HEK293T (cell line): ENCODE data around the gene PRIMPOL.

Experiments used
- CTCF ChIA-PET: fragments of 350-600 bp; formaldehyde crosslinking; extraction: SDS; loops from one replicate; lab custom pipeline; 2021; ENCODE audit warnings: antibody characterized with exemption, inconsistent platforms; lab: Yijun Ruan, JAX
- POLR2A ChIA-PET: fragments of 350-600 bp; formaldehyde crosslinking; extraction: SDS; loops from one replicate; lab custom pipeline; 2020; ENCODE audit warnings: antibody characterized with exemption, inconsistent platforms; lab: Yijun Ruan, JAX
- DNase-seq: peaks from one replicate; pipeline ENCODE4 v3.0.0; 2012; ENCODE audit warnings: mixed read lengths; ENCODE audit errors: extremely low spot score
- ARNT ChIP-seq: fragments of 450-650 bp; IDR thresholded peaks from 2 replicates; pipeline ENCODE4 v1.6.1; 2017; ENCODE audit warnings: mild to moderate bottlenecking
- BHLHE40 ChIP-seq: fragments of 450-650 bp; IDR thresholded peaks from 2 replicates; pipeline ENCODE4 v1.6.1; 2016; ENCODE audit warnings: mild to moderate bottlenecking, moderate library complexity, borderline replicate concordance
- CTBP1 ChIP-seq: fragments of 450-650 bp; IDR thresholded peaks from 2 replicates; pipeline ENCODE4 v1.6.1; 2016; ENCODE audit warnings: borderline replicate concordance
- ELF4 ChIP-seq: fragments of 450-650 bp; IDR thresholded peaks from 2 replicates; pipeline ENCODE4 v1.6.1; 2017; ENCODE audit warnings: antibody characterized with exemption
- FOXA1 ChIP-seq: fragments of 450-650 bp; IDR thresholded peaks from 2 replicates; pipeline ENCODE4 v1.6.1; 2016; ENCODE audit warnings: mild to moderate bottlenecking
- FOXK2 ChIP-seq: fragments of 450-650 bp; IDR thresholded peaks from 2 replicates; pipeline ENCODE4 v1.6.1; 2016; ENCODE audit warnings: mild to moderate bottlenecking
- FOXM1 ChIP-seq: fragments of 450-650 bp; IDR thresholded peaks from 2 replicates; pipeline ENCODE4 v1.6.1; 2017; ENCODE audit warnings: mild to moderate bottlenecking, borderline replicate concordance
- HDGF ChIP-seq: fragments of 450-650 bp; IDR thresholded peaks from 2 replicates; pipeline ENCODE4 v1.6.1; 2017; ENCODE audit warnings: antibody characterized with exemption, borderline replicate concordance
- L3MBTL2 ChIP-seq: fragments of 450-650 bp; conservative IDR thresholded peaks from 2 replicates; pipeline ENCODE4 v1.6.1; 2016; ENCODE audit warnings: mild to moderate bottlenecking
- LEF1 ChIP-seq: fragments of 450-650 bp; IDR thresholded peaks from 2 replicates; pipeline ENCODE4 v1.6.1; 2017; ENCODE audit warnings: mild to moderate bottlenecking, borderline replicate concordance
- NFRKB ChIP-seq: fragments of 450-650 bp; IDR thresholded peaks from 2 replicates; pipeline ENCODE4 v1.6.1; 2016; ENCODE audit warnings: mild to moderate bottlenecking, moderate library complexity
- SP1 ChIP-seq: fragments of 450-650 bp; IDR thresholded peaks from 2 replicates; pipeline ENCODE4 v1.6.1; 2017
- SUZ12 ChIP-seq: fragments of 450-650 bp; IDR thresholded peaks from 2 replicates; pipeline ENCODE4 v1.6.1; 2016; ENCODE audit warnings: mild to moderate bottlenecking
- TARDBP ChIP-seq: fragments of 450-650 bp; IDR thresholded peaks from 2 replicates; pipeline ENCODE4 v1.6.1; 2016
- ZNF384 ChIP-seq: fragments of 450-650 bp; IDR thresholded peaks from 2 replicates; pipeline ENCODE4 v1.6.1; 2016
- TF ChIP-seq, protein P1 (sequence below): fragments of 450-650 bp; IDR thresholded peaks from 2 replicates; pipeline ENCODE4 v1.6.1; 2016

Gene PRIMPOL

DNA sequence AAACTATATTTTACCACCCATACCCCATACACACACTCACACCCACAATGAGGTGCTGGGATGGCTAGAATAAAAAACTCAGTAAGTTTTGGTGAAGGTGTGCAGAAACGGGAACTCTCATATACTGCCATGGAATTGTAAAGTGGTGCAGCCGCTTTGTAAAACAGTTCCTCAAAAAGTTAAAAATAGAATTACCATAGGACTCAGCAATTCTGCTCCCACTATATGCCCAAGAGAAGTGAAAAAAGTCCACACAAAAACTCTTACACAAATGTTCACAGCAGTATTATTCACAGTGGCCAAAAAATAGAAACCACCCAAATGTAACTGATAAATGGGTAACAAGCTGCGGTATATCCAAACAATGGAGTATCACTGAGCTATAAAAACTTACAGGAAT is 77.9 kb downstream of the PRIMPOL start:
- DNase-seq, result no peak
- ChIA-PET POLR2A (no interaction called here), CTCF (no interaction called here)
- TF ChIP-seq FOXM1 (no peak), SUZ12 (no peak), FOXK2 (no peak), ARNT (no peak), CTBP1 (no peak), BHLHE40 (no peak), NFRKB (no peak), SP1 (no peak), FOXA1 (no peak), TARDBP (no peak), ZNF384 (no peak), ELF4 (no peak), HDGF (no peak), L3MBTL2 (no peak)
- TF ChIP-seq, protein P1, sequence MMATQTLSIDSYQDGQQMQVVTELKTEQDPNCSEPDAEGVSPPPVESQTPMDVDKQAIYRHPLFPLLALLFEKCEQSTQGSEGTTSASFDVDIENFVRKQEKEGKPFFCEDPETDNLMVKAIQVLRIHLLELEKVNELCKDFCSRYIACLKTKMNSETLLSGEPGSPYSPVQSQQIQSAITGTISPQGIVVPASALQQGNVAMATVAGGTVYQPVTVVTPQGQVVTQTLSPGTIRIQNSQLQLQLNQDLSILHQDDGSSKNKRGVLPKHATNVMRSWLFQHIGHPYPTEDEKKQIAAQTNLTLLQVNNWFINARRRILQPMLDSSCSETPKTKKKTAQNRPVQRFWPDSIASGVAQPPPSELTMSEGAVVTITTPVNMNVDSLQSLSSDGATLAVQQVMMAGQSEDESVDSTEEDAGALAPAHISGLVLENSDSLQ, result no peak

DNA sequence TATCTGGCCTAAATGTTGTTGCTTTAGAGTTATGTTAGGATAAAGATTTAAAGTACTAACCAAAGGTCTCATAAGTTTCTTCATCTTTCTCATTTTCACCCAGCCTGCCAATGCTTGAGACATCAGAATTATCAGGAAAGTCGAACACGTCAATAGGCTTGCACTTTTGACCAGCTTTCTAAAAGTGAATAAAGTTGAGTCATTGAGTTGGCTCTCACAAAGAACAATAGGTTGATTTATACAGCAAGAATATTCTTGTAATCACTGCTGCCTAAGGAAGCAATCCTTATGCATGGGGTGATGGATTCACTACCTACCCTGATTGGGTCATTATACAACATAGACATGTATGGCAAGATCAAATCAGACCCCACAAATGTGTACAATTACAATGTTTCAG is 79.3 kb downstream of the PRIMPOL start:
- ChIA-PET CTCF (interaction anchor here (0.8 kb wide), 1 partner anchor 294 kb away, joined by 3 read pairs; no protein-coding TSS in a partner anchor), POLR2A (no interaction called here)
- no peak for TF ChIP-seq HDGF
- no peak for TF ChIP-seq FOXK2
- no peak for TF ChIP-seq ELF4
- no peak for DNase-seq

DNA sequence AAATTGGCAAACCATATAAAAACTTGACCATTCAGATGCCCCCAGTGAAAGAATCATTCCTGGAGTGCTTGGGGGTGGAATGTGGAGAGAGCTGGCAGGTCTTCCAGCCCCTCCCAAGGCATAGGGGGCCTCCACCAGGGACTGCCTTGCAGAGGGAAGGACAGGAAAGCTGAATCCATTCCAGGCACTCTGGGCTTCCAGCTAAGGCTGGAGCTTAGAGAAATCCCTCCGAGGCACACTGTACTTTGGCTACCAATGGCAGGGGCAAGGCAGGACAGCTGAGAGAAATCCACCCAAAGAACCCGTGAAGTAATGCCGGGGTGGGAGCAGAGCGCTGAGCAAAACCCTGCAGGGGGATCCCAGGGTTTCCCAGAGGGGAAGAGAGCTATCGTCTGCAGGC is 80.4 kb downstream of the PRIMPOL start:
- ChIA-PET CTCF (interaction anchor here (0.6 kb wide), 1 partner anchor 28 kb away, joined by 3 read pairs; no protein-coding TSS in a partner anchor), POLR2A (interaction anchor here (1.0 kb wide), 1 partner anchor 8 kb away, joined by 3 read pairs; no protein-coding TSS in a partner anchor)
- DNase-seq, result no peak
- TF ChIP-seq ELF4 (no peak), SUZ12 (no peak), NFRKB (no peak), ZNF384 (no peak), ARNT (no peak), CTBP1 (no peak), TARDBP (no peak), LEF1 (no peak), L3MBTL2 (no peak), FOXA1 (no peak), BHLHE40 (no peak), HDGF (no peak), FOXK2 (no peak), SP1 (no peak), FOXM1 (no peak)
- TF ChIP-seq, protein P1, result no peak

DNA sequence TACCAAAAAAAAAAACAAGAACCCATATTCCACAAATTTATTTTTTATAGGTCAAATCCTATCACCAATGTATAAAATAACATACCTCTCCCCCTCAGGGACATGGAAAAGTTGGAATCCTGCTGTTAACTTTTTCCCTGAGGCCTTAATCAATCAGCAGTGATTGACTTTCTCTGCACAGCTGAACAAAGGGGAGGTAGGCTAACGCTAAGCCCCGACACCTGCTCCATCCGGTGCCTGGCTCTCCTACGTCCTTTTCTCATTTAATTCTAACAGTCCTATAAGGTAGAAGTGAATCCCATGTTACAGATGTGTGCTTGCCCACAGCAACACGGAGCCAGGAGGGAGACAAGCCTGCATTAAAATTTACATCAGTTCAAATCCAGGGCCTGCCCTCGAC is 81.5 kb downstream of the PRIMPOL start:
- ChIA-PET POLR2A (interaction anchor here (0.9 kb wide), 1 partner anchor 8 kb away, joined by 3 read pairs; no protein-coding TSS in a partner anchor), CTCF (interaction anchor here (0.6 kb wide), 1 partner anchor 467 kb away, joined by 3 read pairs; no protein-coding TSS in a partner anchor)
- DNase-seq, result no peak
- TF ChIP-seq FOXA1 (no peak), NFRKB (no peak), SP1 (no peak), HDGF (no peak), FOXK2 (no peak), ZNF384 (no peak), ARNT (no peak), ELF4 (no peak), LEF1 (no peak)

DNA sequence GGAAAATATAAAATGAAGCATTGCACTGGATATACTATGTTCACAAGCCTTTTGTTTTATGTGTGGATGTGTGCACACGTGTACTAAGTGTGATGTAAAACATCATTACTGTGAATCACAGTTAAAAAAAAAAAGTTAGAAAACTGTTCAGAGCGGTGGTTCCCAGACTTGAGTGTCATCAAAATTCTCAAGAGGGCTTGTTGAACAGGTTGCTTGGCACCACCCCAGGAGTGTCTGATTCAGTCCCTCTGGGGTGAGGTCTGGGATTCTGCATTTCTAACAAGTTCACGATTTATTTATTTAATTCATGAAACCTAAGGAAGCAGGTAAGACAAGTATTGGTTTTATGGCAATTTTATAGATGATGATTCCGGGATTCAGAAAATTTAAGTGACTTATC is 82.6 kb downstream of the PRIMPOL start:
- no peak for DNase-seq
- POLR2A ChIA-PET, result interaction anchor here (0.7 to 2.8 kb wide), 3 partner anchors 9 to 194 kb away, joined by 3 to 43 read pairs (median 3); no protein-coding TSS in a partner anchor
- TF ChIP-seq HDGF (no peak), ZNF384 (no peak), L3MBTL2 (no peak), ELF4 (no peak), ARNT (no peak), NFRKB (no peak), CTBP1 (no peak)
- CTCF ChIA-PET, result no interaction called here

DNA sequence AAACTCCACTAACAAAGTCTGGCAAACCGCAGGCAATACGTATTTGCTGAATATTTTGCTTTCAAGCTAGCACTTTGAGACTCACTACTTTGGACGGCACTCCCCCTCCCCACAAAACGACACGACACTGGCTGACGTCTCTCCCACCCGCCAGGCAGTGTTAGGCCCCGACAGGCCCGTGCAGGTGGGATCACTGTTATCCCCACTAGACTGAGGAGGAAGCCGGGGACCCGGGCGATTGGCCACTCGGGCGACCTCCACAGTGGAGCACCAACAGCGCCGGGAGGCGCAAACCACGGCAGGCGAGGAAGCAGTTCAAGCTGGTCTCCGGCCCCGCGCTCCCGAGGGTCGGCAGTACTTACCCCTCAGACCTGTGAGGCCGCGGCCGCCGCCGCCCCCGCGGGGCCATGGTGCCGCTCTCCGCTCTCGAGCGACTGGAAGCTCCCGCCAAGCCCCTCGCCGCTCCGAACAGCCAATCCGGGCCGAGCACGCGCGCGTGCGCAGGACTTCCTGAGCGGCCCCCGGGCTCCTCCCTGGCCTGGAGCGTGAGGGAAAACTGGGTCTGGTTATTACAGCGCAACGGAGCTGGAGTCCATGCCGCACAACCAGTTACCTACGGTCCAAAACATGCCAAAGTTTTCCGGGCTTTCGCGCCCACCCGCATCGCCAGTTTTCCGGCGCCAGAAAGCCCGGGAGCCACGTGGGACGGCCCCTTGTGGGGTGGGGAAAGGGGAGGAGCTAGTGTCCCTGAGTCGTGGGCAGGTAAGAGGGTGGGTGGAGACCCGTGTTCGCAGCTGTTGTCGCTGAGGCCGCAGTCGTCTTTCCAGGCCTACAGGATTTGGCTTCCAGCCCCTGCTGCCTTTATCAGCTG is 84.4 kb downstream of the PRIMPOL start, which contains the start of gene CENPU:
Gene CENPU (minus strand): TSS at position 443 of the 871 bp plus-strand sequence. CDS start 34 bp downstream, at position 409.
- peak; percentile 89 for DNase-seq
- ChIA-PET CTCF (interaction anchor here (0.6 to 1.0 kb wide), 2 partner anchors 12 to 108 kb away, joined by 3 to 8 read pairs; no protein-coding TSS in a partner anchor), POLR2A (interaction anchor here (0.6 to 2.8 kb wide), 66 partner anchors 9 to 746 kb away, joined by 3 to 43 read pairs (median 4); partner anchors contain the start of genes ACSL1, CASP3, HELT and IRF2)
- no peak for TF ChIP-seq BHLHE40
- TF ChIP-seq FOXM1, result peak; percentile 95
- TF ChIP-seq ARNT, result peak; percentile 73; the same call in 1 of the 2 replicates
- TF ChIP-seq L3MBTL2, result peak; percentile 89
